Measurements from ENCODE around the gene SCLY. TPM values are rescaled to one million over a fixed set of nuclear protein-coding genes. Genes with fewer than 3 reads are reported as not detected.

The SCLY gene
- total and polyA plus RNA-seq, 2 experiments from 2014 or later = 12.7 to 21.1 TPM

DNA sequence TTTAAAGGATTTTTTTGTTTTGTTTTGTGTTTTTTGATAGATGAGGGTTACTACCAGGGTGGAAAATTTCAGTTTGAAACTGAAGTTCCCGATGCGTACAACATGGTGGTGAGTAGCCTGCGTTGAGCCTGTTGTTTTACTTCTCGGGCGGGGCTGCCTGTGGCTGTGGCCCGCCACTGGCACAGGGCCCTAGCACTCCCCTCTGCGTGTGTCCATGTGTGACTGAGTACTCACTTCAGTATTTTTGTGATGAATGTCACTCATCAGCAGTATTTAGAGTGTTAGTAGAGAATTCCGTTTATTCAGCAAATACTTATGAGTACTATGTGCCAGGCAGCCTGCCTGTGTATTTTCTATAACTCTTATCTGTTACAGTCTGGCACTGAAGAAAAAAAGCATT, 44.3 kb upstream of the SCLY start:
- no peak overlapping the region for H2AFZ ChIP-seq
- H3K4me3 ChIP-seq = no peak overlapping the region
- no peak overlapping the region for H3K27ac ChIP-seq
- no peaks in the 10 kb centered on the region for H3K9me2 ChIP-seq (replicated peaks; ENCODE audit: insufficient read depth)
- H3K36me3 ChIP-seq (replicated peaks; ENCODE audit: insufficient read depth, low read depth) = no peaks in the 10 kb centered on the region
- no peak for DNase-seq (ENCODE audit: low spot score)
- peaks cover 4% of the 10 kb centered on the region for H4K20me1 ChIP-seq (ENCODE audit: insufficient read depth, poor library complexity, severe bottlenecking)
- 93% methylated on average over 8 of the region's 8 CpGs for WGBS (ENCODE audit: low lambda C conversion rate, missing lambda C conversion rate)
- H3K4me2 ChIP-seq = no peak overlapping the region
- H3K4me1 ChIP-seq (ENCODE audit: insufficient read depth) = no peaks in the 10 kb centered on the region
- no peaks in the 10 kb centered on the region for H3K27me3 ChIP-seq
- H3K9me3 ChIP-seq (ENCODE audit: low read depth) = no peaks in the 10 kb centered on the region
- H3K79me2 ChIP-seq = no peaks in the 10 kb centered on the region
- TF ChIP-seq EZH2phosphoT487 (IDR thresholded peaks at IDR 0.05; ENCODE audit: low read depth, severe bottlenecking, unreplicated experiment) (no peak), EZH2 (IDR thresholded peaks at IDR 0.05; ENCODE audit: borderline replicate concordance) (no peak)
- TF ChIP-seq, protein P1, sequence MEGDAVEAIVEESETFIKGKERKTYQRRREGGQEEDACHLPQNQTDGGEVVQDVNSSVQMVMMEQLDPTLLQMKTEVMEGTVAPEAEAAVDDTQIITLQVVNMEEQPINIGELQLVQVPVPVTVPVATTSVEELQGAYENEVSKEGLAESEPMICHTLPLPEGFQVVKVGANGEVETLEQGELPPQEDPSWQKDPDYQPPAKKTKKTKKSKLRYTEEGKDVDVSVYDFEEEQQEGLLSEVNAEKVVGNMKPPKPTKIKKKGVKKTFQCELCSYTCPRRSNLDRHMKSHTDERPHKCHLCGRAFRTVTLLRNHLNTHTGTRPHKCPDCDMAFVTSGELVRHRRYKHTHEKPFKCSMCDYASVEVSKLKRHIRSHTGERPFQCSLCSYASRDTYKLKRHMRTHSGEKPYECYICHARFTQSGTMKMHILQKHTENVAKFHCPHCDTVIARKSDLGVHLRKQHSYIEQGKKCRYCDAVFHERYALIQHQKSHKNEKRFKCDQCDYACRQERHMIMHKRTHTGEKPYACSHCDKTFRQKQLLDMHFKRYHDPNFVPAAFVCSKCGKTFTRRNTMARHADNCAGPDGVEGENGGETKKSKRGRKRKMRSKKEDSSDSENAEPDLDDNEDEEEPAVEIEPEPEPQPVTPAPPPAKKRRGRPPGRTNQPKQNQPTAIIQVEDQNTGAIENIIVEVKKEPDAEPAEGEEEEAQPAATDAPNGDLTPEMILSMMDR (IDR thresholded peaks at IDR 0.05; ENCODE audit: poor library complexity) = no peak

DNA sequence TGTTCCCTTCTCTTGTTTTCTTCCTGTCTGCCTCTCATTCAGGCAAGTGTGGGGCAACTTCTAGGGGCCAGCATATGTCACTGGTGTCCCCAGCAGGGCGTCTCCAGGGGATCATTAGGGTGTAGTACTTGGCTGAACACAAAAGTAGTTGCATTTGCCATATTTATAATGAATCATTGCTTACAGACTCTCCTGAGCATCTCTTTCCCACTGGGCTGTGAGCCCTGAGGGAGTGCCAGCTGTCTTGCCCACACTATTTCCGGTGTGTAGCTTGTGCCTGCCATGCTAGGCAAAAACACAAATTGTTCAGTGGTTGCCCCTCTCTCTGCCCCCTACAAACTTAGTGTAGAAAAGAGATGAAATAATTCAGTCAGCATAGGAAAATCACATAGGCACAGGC, 40.8 kb upstream of the SCLY start:
- no peaks in the 10 kb centered on the region for H3K79me2 ChIP-seq
- no peak overlapping the region for H3K4me2 ChIP-seq
- no peaks in the 10 kb centered on the region for H3K36me3 ChIP-seq (replicated peaks; ENCODE audit: insufficient read depth, low read depth)
- TF ChIP-seq, protein P1 (IDR thresholded peaks at IDR 0.05; ENCODE audit: poor library complexity) = no peak
- no peak for TF ChIP-seq EZH2phosphoT487 (IDR thresholded peaks at IDR 0.05; ENCODE audit: low read depth, severe bottlenecking, unreplicated experiment)
- TF ChIP-seq EZH2 (IDR thresholded peaks at IDR 0.05; ENCODE audit: borderline replicate concordance) = no peak
- H4K20me1 ChIP-seq (ENCODE audit: insufficient read depth, poor library complexity, severe bottlenecking) = peaks cover 2% of the 10 kb centered on the region
- H3K4me3 ChIP-seq = no peak overlapping the region
- no peaks in the 10 kb centered on the region for H3K27me3 ChIP-seq
- H3K9me3 ChIP-seq (ENCODE audit: low read depth) = no peaks in the 10 kb centered on the region
- H3K9me2 ChIP-seq (replicated peaks; ENCODE audit: insufficient read depth) = no peaks in the 10 kb centered on the region
- H2AFZ ChIP-seq = no peak overlapping the region
- no peaks in the 10 kb centered on the region for H3K4me1 ChIP-seq (ENCODE audit: insufficient read depth)
- H3K27ac ChIP-seq = no peak overlapping the region
- DNase-seq (ENCODE audit: low spot score) = no peak
- 98% methylated on average over 2 of the region's 2 CpGs for WGBS (ENCODE audit: low lambda C conversion rate, missing lambda C conversion rate)

DNA sequence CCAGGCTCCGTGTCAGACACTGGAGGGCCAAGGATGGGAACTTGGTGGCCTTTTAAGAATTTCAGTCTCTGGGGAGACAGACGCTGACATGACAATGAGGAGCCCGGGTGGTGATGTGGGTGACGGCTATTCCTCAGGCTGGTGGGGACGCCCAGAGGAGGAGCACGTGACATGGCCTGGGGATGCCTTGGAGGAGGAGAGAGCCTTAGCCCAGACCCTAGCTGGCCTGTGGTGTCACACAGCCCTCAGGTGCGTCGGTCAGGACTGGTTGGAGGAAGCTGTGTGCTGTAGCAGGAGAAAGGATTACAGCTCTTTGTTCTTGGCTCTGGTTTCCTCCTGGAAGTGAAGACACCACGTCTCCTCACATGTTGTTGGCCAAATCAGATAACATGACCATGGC, 40.0 kb upstream of the SCLY start:
- Histone ChIP-seq H3K9me3 (ENCODE audit: low read depth) (no peaks in the 10 kb centered on the region), H3K36me3 (replicated peaks; ENCODE audit: insufficient read depth, low read depth) (no peaks in the 10 kb centered on the region), H3K4me2 (no peak overlapping the region), H2AFZ (no peak overlapping the region), H4K20me1 (ENCODE audit: insufficient read depth, poor library complexity, severe bottlenecking) (no peaks in the 10 kb centered on the region), H3K27me3 (no peaks in the 10 kb centered on the region), H3K9me2 (replicated peaks; ENCODE audit: insufficient read depth) (no peaks in the 10 kb centered on the region), H3K27ac (no peak overlapping the region), H3K79me2 (no peaks in the 10 kb centered on the region), H3K4me3 (no peak overlapping the region), H3K4me1 (ENCODE audit: insufficient read depth) (no peaks in the 10 kb centered on the region)
- TF ChIP-seq, protein P1 (IDR thresholded peaks at IDR 0.05; ENCODE audit: poor library complexity) = no peak
- no peak for TF ChIP-seq EZH2phosphoT487 (IDR thresholded peaks at IDR 0.05; ENCODE audit: low read depth, severe bottlenecking, unreplicated experiment)
- no peak for TF ChIP-seq EZH2 (IDR thresholded peaks at IDR 0.05; ENCODE audit: borderline replicate concordance)
- no peak for DNase-seq (ENCODE audit: low spot score)
- WGBS (ENCODE audit: low lambda C conversion rate, missing lambda C conversion rate) = 98% methylated on average over 9 of the region's 9 CpGs

DNA sequence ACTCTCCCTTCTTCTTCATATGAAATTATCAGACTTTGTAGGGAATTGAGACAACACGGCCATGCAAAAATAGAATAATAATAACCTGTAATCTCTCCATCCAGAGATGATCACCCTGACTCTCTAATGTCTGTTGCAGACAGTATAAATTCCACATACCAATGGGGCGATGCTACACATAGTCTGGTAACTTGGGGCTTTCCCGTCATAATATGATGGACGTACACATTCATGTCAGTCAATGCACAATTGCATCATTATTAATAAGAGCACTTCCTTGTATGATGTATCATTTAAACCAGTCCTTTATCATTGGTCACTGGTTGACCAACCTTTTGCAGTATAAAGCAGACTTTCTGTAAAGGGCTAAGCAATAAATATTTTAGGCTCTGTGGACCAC, 39.5 kb upstream of the SCLY start:
- Histone ChIP-seq H3K9me2 (replicated peaks; ENCODE audit: insufficient read depth) (no peaks in the 10 kb centered on the region), H4K20me1 (ENCODE audit: insufficient read depth, poor library complexity, severe bottlenecking) (no peaks in the 10 kb centered on the region), H3K4me1 (ENCODE audit: insufficient read depth) (no peaks in the 10 kb centered on the region), H3K36me3 (replicated peaks; ENCODE audit: insufficient read depth, low read depth) (no peaks in the 10 kb centered on the region), H2AFZ (no peak overlapping the region), H3K27me3 (no peaks in the 10 kb centered on the region), H3K27ac (no peak overlapping the region), H3K79me2 (no peaks in the 10 kb centered on the region), H3K4me3 (no peak overlapping the region), H3K4me2 (no peak overlapping the region), H3K9me3 (ENCODE audit: low read depth) (no peaks in the 10 kb centered on the region)
- DNase-seq (ENCODE audit: low spot score) = no peak
- no peak for TF ChIP-seq EZH2phosphoT487 (IDR thresholded peaks at IDR 0.05; ENCODE audit: low read depth, severe bottlenecking, unreplicated experiment)
- no peak for TF ChIP-seq EZH2 (IDR thresholded peaks at IDR 0.05; ENCODE audit: borderline replicate concordance)
- TF ChIP-seq, protein P1 (IDR thresholded peaks at IDR 0.05; ENCODE audit: poor library complexity) = no peak
- 92% methylated on average over 4 of the region's 4 CpGs for WGBS (ENCODE audit: low lambda C conversion rate, missing lambda C conversion rate)

All from hepatocyte (in vitro differentiated cells).